ENCODE results near the gene FOXK1. TPM values are rescaled to one million over a fixed set of nuclear protein-coding genes. Genes with fewer than 3 reads are reported as not detected.
A peak's percentile ranks its signal among the peaks of the same experiment; 100 is the strongest.

Gene FOXK1
- total and polyA plus RNA-seq, 9 of the 15 experiments (the other 6 are each of a cell fraction or from before 2014, with no cell fraction given), result 0.32 to 45.5 (median 8.1) TPM

DNA sequence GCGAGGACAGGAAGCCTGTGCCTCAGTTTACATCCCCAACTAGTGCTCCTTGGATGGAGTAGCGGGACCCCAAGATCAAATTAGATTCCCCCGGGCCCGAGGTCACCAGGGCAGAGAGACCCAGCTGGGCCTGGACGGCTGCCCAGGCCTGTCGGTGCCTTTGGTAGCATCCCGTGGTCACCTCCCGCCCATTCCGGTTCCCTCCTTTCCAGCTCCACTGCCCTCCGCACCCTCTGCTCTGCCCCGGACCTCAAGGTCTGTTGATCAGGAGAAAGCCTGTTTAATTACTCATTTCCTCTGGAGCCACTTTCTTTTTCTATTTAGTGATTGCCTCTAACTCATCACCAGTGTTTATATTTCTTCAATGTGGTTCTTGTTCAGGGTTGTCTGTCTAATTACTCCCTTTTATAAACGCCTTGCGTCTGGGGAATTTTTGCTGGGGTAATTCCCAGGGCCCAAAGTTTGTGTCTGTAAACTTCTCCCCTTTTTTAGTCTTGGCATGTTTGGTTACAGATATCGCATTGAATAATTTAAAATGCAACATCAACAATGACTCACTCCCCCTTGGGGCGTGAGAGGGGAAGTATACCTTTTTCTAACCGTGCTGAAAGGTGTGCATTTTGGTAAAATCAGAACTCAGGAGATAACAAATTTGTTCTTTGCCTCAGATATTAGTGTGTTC is 1.9 kb downstream of the FOXK1 start:
- Histone ChIP-seq H3K9me3 (replicated peaks; ENCODE audit: control insufficient read depth, insufficient read depth, low read depth, low read length) (no peaks in the 10 kb centered on the region), H3K4me1 (replicated peaks in 1 of 2; ENCODE audit: control insufficient read depth in 2 of 2, insufficient read depth in 2 of 2, low read length in 2 of 2) (peaks cover 24 to 42% of the 10 kb centered on the region in 2 experiments; a peak in 4 of 5 replicates), H3K4me2 (ENCODE audit: insufficient read depth, low read length) (peak overlapping the region; percentile 80), H3K9ac (ENCODE audit: insufficient read depth in 1 of 2, low read depth in 2 of 2, low read length in 2 of 2) (peak overlapping the region; percentile 80 to 99), H3K79me2 (ENCODE audit: control insufficient read depth, insufficient read depth, low read length) (peaks cover 62% of the 10 kb centered on the region), H3K27me3 (ENCODE audit: control insufficient read depth in 2 of 2, insufficient read depth in 2 of 2, low read length in 2 of 2) (no peaks in the 10 kb centered on the region), H2AFZ (ENCODE audit: low read depth, low read length) (peak overlapping the region; percentile 25; the same call in 1 of the 2 replicates), H3K4me3 (peak overlapping the region; percentile 65), H3K27ac (ENCODE audit: extremely low read depth, low read depth, low read length) (peak overlapping the region; percentile 78), H3K36me3 (ENCODE audit: control insufficient read depth, insufficient read depth, low read length) (peaks cover 15% of the 10 kb centered on the region; the same call in 2 of the 3 replicates), H3K9me1 (ENCODE audit: control insufficient read depth, insufficient read depth, low read length) (no peaks in the 10 kb centered on the region), H4K20me1 (replicated peaks; ENCODE audit: control insufficient read depth, insufficient read depth, low read length) (peaks cover 44% of the 10 kb centered on the region)
- FAIRE-seq (no peak), ATAC-seq (peak; percentile 50), DNase-seq (ENCODE audit: extremely low read depth in 1 of 4, low spot score in 3 of 4) (peak in 3 of 4 experiments; percentile 25 to 51 (median 28))
- ChIA-PET POLR2A (interaction anchor here (0.5 to 3.4 kb wide), 4 partner anchors 9 to 57 kb away, joined by 3 to 21 read pairs (median 4); no protein-coding TSS in a partner anchor), CTCF (ENCODE audit: low intra/inter-chr PET ratio) (interaction anchor here (0.6 to 0.8 kb wide), 2 partner anchors 42 to 59 kb away, joined by 3 to 4 read pairs; no protein-coding TSS in a partner anchor)
- intact Hi-C loops (cut with micrococcal nuclease), result loop anchor here (5.0 kb wide), 1 partner anchor 53 kb away; no protein-coding TSS in a partner anchor
- 9% methylated on average over 15 of the region's 16 CpGs for WGBS (ENCODE audit: insufficient coverage, low coverage, missing lambda C conversion rate)
- in situ Hi-C loops (cut with MboI), result no loop called here
- BruUV-seq (replicated peaks), result TSS peak; percentile 61
- TF ChIP-seq NCOA2 (IDR thresholded peaks at IDR 0.05; ENCODE audit: partially characterized antibody in 2 of 2), result no peak
- TF ChIP-seq TSC22D4 (tag; IDR thresholded peaks at IDR 0.05), result no peak
- 0 out of 2 replicates have a peak, but pooled peaks have one; percentile 14 for TF ChIP-seq BCOR (IDR thresholded peaks at IDR 0.05)
- TF ChIP-seq, protein P1, sequence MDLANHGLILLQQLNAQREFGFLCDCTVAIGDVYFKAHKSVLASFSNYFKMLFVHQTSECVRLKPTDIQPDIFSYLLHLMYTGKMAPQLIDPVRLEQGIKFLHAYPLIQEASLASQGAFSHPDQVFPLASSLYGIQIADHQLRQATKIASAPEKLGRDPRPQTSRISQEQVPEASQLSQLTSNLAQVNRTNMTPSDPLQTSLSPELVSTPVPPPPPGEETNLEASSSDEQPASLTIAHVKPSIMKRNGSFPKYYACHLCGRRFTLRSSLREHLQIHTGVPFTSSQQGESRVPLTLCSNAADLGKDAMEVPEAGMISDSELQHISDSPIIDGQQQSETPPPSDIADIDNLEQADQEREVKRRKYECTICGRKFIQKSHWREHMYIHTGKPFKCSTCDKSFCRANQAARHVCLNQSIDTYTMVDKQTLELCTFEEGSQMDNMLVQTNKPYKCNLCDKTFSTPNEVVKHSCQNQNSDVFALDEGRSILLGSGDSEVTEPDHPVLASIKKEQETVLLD (IDR thresholded peaks at IDR 0.05), result no peak
- TF ChIP-seq, protein P2, sequence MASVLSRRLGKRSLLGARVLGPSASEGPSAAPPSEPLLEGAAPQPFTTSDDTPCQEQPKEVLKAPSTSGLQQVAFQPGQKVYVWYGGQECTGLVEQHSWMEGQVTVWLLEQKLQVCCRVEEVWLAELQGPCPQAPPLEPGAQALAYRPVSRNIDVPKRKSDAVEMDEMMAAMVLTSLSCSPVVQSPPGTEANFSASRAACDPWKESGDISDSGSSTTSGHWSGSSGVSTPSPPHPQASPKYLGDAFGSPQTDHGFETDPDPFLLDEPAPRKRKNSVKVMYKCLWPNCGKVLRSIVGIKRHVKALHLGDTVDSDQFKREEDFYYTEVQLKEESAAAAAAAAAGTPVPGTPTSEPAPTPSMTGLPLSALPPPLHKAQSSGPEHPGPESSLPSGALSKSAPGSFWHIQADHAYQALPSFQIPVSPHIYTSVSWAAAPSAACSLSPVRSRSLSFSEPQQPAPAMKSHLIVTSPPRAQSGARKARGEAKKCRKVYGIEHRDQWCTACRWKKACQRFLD (CRISPR knock-in tag; IDR thresholded peaks at IDR 0.05), result no peak
- no peak for TF ChIP-seq MTA2 (IDR thresholded peaks at IDR 0.05; ENCODE audit: low read depth)
- peak; percentile 8 for TF ChIP-seq CHD1 (IDR thresholded peaks at IDR 0.05; ENCODE audit: low read length)
- TF ChIP-seq JUND (IDR thresholded peaks at IDR 0.05; ENCODE audit: borderline replicate concordance, low read depth, low read length), result peak; percentile 67
- TF ChIP-seq JUND (tag; IDR thresholded peaks at IDR 0.05; ENCODE audit: borderline replicate concordance, low read depth, low read length), result 0 out of 3 replicates have a peak, but pooled peaks have one; percentile 15
- TF ChIP-seq, protein P3, sequence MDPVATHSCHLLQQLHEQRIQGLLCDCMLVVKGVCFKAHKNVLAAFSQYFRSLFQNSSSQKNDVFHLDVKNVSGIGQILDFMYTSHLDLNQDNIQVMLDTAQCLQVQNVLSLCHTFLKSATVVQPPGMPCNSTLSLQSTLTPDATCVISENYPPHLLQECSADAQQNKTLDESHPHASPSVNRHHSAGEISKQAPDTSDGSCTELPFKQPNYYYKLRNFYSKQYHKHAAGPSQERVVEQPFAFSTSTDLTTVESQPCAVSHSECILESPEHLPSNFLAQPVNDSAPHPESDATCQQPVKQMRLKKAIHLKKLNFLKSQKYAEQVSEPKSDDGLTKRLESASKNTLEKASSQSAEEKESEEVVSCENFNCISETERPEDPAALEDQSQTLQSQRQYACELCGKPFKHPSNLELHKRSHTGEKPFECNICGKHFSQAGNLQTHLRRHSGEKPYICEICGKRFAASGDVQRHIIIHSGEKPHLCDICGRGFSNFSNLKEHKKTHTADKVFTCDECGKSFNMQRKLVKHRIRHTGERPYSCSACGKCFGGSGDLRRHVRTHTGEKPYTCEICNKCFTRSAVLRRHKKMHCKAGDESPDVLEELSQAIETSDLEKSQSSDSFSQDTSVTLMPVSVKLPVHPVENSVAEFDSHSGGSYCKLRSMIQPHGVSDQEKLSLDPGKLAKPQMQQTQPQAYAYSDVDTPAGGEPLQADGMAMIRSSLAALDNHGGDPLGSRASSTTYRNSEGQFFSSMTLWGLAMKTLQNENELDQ (CRISPR knock-in tag; IDR thresholded peaks at IDR 0.05; ENCODE audit: borderline replicate concordance), result no peak
- no peak for TF ChIP-seq TGIF2 (CRISPR knock-in tag; IDR thresholded peaks at IDR 0.05)
- no peak for TF ChIP-seq CBFA2T2 (conservative IDR thresholded peaks at IDR 0.05)
- TF ChIP-seq ERF (CRISPR knock-in tag; IDR thresholded peaks at IDR 0.05), result no peak
- TF ChIP-seq ZNF445 (CRISPR knock-in tag; IDR thresholded peaks at IDR 0.05; ENCODE audit: low read depth), result no peak
- no peak for TF ChIP-seq ZNF347 (CRISPR knock-in tag; IDR thresholded peaks at IDR 0.05; ENCODE audit: low read depth)
- no peak for TF ChIP-seq TBL1XR1 (IDR thresholded peaks at IDR 0.05; ENCODE audit: low read length in 2 of 2)
- no peak for TF ChIP-seq MYBL2 (IDR thresholded peaks at IDR 0.05; ENCODE audit: low read depth)
- no peak for TF ChIP-seq MYBL2 (CRISPR knock-in tag; IDR thresholded peaks at IDR 0.05; ENCODE audit: borderline replicate concordance)

Data from K562 (cell line).